Ascending aorta (tissue), 2 donors: ENCODE results near the gene EFNB2. TPM values are rescaled to one million over a fixed set of nuclear protein-coding genes. Genes with fewer than 3 reads are reported as not detected.

ENCODE experiments used
- DNase-seq, 2 donors: peaks; one replicate each; pipeline ENCODE4 v3.0.0-alpha.2; 2019; ENCODE audit warnings: low spot score in 2 of 2
- H3K27ac ChIP-seq, 2 donors: fragments of 200-600 bp; sonication (generic); one replicate each; pipeline ENCODE4 v1.5.1; 2016 to 2017; ENCODE audit warnings: mild to moderate bottlenecking in 1 of 2
- H3K27me3 ChIP-seq: fragments of 200-600 bp; sonication (generic); one replicate; pipeline ENCODE4 v1.5.1; 2017
- H3K36me3 ChIP-seq, 2 donors: fragments of 200-600 bp; sonication (generic); one replicate each; pipeline ENCODE4 v1.5.1; 2016
- H3K4me1 ChIP-seq, 2 donors: fragments of 200-600 bp; sonication (generic); one replicate each; pipeline ENCODE4 v1.5.1; 2016 to 2017; ENCODE audit warnings: mild to moderate bottlenecking in 1 of 2
- H3K4me3 ChIP-seq, 2 donors: fragments of 200-600 bp; sonication (generic); one replicate each; pipeline ENCODE4 v1.5.1; 2016 to 2017; ENCODE audit warnings: mild to moderate bottlenecking in 1 of 2
- H3K9me3 ChIP-seq, 2 donors: fragments of 200-600 bp; sonication (generic); one replicate each; pipeline ENCODE4 v1.5.1; 2016
- CTCF ChIP-seq, 3 experiments: fragments of 200-600 bp in 2 of 3; fragments of 450-650 bp in 1 of 3; sonication (generic) in 2 of 3; IDR thresholded peaks; one replicate each; pipeline ENCODE4 v1.5.1; 2016 to 2019; ENCODE audit warnings: antibody characterized with exemption in 3 of 3, mild to moderate bottlenecking in 1 of 3, moderate library complexity in 1 of 3
- intact Hi-C: fragments of 100-400 bp; cut with DNase I; formaldehyde crosslinking; loops from one replicate; pipeline ENCODE4 v1.15.1; 2023
- total RNA-seq: library from RNA; depleted of rRNA; stranded (reverse); fragments of >200 nt; gene quantifications from one replicate; pipeline ENCODE4 v1.1.0, GENCODE V29; 2016

EFNB2 gene
- total RNA-seq, 1 donor from 2014 or later = 38.0 TPM

DNA sequence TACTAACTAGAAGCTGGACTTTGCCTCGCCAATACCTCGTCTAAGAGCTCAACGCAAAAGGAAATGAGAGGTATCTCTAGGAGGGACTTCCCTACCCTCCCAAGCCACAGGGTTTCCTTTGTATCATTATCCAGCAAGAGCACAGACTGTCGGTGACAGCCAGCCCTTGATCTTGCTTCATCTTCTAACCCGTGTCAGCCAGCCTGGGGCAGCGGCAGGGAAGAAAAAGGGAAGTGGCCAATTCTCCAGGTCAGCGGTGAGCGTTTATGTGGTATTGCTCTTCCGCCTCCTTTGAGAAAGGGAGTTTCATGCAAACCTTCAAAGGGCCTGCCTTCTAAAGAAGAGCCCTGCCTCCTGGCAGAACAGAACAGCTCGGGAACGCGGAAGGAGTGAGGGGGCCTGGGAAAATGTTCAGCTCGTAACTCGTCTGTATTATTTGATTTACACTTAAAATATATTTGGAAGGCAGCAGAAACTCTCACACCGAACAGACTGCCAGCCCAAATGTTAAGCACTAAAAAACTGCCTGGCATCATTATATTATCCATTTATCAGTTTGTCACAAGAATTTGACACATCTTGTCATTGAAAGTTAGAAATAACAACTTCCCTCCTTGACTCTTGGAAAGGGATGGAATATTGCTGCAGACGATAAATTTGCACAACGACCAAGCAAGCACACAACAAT, 41.8 kb downstream of the EFNB2 start:
- Histone ChIP-seq H3K4me1 (peaks cover 9 to 25% of the 10 kb centered on the region in 2 donors), H3K4me3 (peak overlapping the region in 1 of 2 donors; percentile 57), H3K9me3 (no peaks in the 10 kb centered on the region), H3K36me3 (peaks cover 0 to 11% of the 10 kb centered on the region in 2 donors), H3K27me3 (no peaks in the 10 kb centered on the region), H3K27ac (peak overlapping the region; percentile 45 to 71)
- TF ChIP-seq CTCF (IDR thresholded peaks at IDR 0.05) = no peak
- DNase-seq = no peak
- intact Hi-C loops = loop anchor here (2.0 kb wide), 1 partner anchor 21 kb away; no protein-coding TSS in a partner anchor

- Histone ChIP-seq H3K27me3 (no peaks in the 10 kb centered on the region), H3K27ac (peak overlapping the region; percentile 45 to 71), H3K9me3 (no peaks in the 10 kb centered on the region), H3K4me1 (peaks cover 6 to 20% of the 10 kb centered on the region in 2 donors), H3K36me3 (peaks cover 0 to 11% of the 10 kb centered on the region in 2 donors), H3K4me3 (peak overlapping the region in 1 of 2 donors; percentile 57)
- DNase-seq = no peak
- intact Hi-C loops = loop anchor here (2.0 kb wide), 1 partner anchor 20 kb away; no protein-coding TSS in a partner anchor
- TF ChIP-seq CTCF (IDR thresholded peaks at IDR 0.05) = no peak
Observed at GRCh38 chr13:106492588-106493475, 42.6 kb downstream of the EFNB2 start.

DNA sequence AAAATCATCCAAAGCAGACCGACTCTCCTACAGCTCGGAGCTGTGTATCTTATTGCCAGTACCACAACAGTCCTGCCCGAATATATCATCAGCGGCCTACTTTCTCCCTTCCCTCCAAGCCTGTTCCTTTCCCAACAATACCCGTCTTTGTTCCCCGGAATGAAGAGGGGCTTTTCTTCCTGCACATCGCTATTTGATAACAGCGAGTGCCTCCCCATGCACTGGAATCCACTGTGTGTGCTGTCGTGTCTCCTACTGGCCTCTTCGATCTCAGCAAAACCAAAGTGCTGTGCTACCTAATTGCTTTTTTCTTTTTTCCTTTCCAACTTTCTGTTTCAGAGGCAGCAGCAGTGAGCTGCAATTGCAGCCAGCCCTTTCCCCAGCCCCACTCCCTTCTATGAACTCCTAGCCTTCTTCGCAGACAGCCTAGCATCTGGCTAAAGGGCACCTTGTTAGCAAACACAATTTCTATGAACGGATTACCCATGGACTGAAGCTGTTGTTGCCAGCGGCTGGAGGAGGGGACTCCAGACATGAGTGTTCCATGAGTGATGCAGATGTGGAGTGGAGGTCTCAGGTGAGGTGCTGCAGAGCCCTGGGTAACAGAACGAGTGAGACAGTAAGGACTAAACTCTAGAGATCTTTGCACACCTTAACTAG, 43.4 kb downstream of the EFNB2 start:
- intact Hi-C loops = loop anchor here (2.0 kb wide), 1 partner anchor 19 kb away; no protein-coding TSS in a partner anchor
- peaks cover 0 to 11% of the 10 kb centered on the region in 2 donors for H3K36me3 ChIP-seq
- TF ChIP-seq CTCF (IDR thresholded peaks at IDR 0.05) = no peak
- peak overlapping the region; percentile 55 to 71 for H3K27ac ChIP-seq
- H3K4me1 ChIP-seq = peaks cover 6 to 22% of the 10 kb centered on the region in 2 donors
- H3K9me3 ChIP-seq = no peaks in the 10 kb centered on the region
- DNase-seq = no peak
- H3K27me3 ChIP-seq = no peaks in the 10 kb centered on the region
- H3K4me3 ChIP-seq = peak overlapping the region; percentile 13 to 57

DNA sequence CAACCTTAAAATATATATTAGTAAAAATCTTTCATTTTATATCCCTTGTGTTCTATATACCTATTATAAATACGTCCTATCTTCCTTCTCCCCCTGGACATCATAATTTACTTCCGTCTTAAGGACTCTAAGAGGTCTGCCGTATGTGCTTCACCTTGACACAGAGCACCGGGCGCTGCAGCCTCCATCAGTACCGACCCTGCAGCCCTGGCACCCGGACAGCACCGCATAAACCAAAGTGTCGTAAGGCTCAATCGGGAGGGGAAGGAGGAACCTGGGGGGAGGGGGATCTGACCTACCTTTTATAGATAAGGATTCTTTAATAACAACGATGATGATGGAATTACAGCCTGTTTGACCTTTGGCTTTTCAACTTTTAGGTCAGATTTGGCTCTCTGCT, 44.0 kb downstream of the EFNB2 start:
- no peaks in the 10 kb centered on the region for H3K9me3 ChIP-seq
- no peak for TF ChIP-seq CTCF (IDR thresholded peaks at IDR 0.05)
- H3K4me1 ChIP-seq = peaks cover 6 to 22% of the 10 kb centered on the region in 2 donors
- peaks cover 0 to 11% of the 10 kb centered on the region in 2 donors for H3K36me3 ChIP-seq
- DNase-seq = no peak
- peak overlapping the region; percentile 55 to 71 for H3K27ac ChIP-seq
- intact Hi-C loops = no loop called here
- no peaks in the 10 kb centered on the region for H3K27me3 ChIP-seq
- peak overlapping the region; percentile 26 to 57 for H3K4me3 ChIP-seq

- peak overlapping the region in 1 of 2 donors; percentile 57 for H3K4me3 ChIP-seq
Observed at GRCh38 chr13:106490569-106491321, 44.7 kb downstream of the EFNB2 start.

More at GRCh38 chr13:106490569-106491321, 44.7 kb downstream of the EFNB2 start:
- Histone ChIP-seq H3K36me3 (peaks cover 0 to 11% of the 10 kb centered on the region in 2 donors), H3K9me3 (no peaks in the 10 kb centered on the region), H3K4me1 (peaks cover 1 to 27% of the 10 kb centered on the region in 2 donors), H3K27me3 (no peaks in the 10 kb centered on the region), H3K27ac (no peak overlapping the region)
- intact Hi-C loops = no loop called here
- TF ChIP-seq CTCF (IDR thresholded peaks at IDR 0.05) = no peak
- DNase-seq = no peak
